GM11168 (cell line): ENCODE results near the gene CTTNBP2.

Experiments used
- in situ Hi-C: fragments of 300-500 bp; cut with MboI; formaldehyde crosslinking; loops from one replicate; pipeline ENCODE4 v1.12.0; 2022; ENCODE audit warnings: low sequenced_read_pairs; ENCODE audit not compliant: unreplicated experiment

CTTNBP2 gene

GRCh38 chr7:117759950-117760640 is 113.1 kb downstream of the CTTNBP2 start:
- in situ Hi-C loops = loop anchor here (25.0 kb wide), 1 partner anchor 402 kb away; no protein-coding TSS in a partner anchor

- in situ Hi-C loops = loop anchor here (25.0 kb wide), 1 partner anchor 405 kb away; no protein-coding TSS in a partner anchor
Measured at GRCh38 chr7:117757440-117757839, 115.8 kb downstream of the CTTNBP2 start.

DNA sequence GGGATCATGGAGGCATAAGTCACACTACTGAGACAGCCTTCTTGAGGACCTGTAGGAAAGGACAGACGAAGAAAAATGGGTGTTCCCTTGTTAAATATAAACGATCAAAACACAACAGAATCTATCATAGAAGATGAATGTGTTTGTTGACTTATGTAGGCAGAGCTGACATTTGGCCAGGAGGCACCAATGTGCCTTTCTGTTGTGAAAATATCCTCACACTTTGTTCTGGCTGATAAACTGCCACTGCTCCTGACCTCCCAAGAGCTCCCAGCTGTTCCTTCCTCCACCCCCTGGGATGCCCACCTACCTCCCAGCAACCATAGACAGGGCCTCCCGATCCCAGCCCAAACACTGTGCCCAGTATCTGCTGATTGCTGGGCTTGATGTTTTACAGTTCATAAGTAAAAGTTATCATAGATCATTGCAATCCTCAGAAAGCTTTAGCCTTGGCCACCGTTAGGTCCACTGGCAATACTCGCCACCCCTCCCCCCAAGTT is 116.6 kb downstream of the CTTNBP2 start:
- in situ Hi-C loops = loop anchor here (25.0 kb wide), 1 partner anchor 406 kb away; no protein-coding TSS in a partner anchor

- in situ Hi-C loops = loop anchor here (25.0 kb wide), 1 partner anchor 407 kb away; no protein-coding TSS in a partner anchor
Measured at GRCh38 chr7:117755136-117755535, 118.1 kb downstream of the CTTNBP2 start.

- in situ Hi-C loops = loop anchor here (25.0 kb wide), 1 partner anchor 411 kb away; no protein-coding TSS in a partner anchor
Measured at GRCh38 chr7:117751775-117752174, 121.5 kb downstream of the CTTNBP2 start.

GRCh38 chr7:117750612-117751563 is 122.4 kb downstream of the CTTNBP2 start:
- in situ Hi-C loops = loop anchor here (25.0 kb wide), 1 partner anchor 411 kb away; no protein-coding TSS in a partner anchor

- in situ Hi-C loops = no loop called here
Measured at GRCh38 chr7:117741962-117742361, 131.3 kb downstream of the CTTNBP2 start.

GRCh38 chr7:117739085-117739484 is 134.2 kb downstream of the CTTNBP2 start:
- in situ Hi-C loops = no loop called here

GRCh38 chr7:117737926-117738325 is 135.3 kb downstream of the CTTNBP2 start:
- in situ Hi-C loops = no loop called here

- in situ Hi-C loops = no loop called here
Measured at GRCh38 chr7:117731455-117731854, 141.8 kb downstream of the CTTNBP2 start.

GRCh38 chr7:117730390-117730789 is 142.9 kb downstream of the CTTNBP2 start:
- in situ Hi-C loops = no loop called here

- in situ Hi-C loops = no loop called here
Measured at GRCh38 chr7:117728890-117729624, 144.2 kb downstream of the CTTNBP2 start.

- in situ Hi-C loops = no loop called here
Measured at GRCh38 chr7:117724898-117725297, 148.3 kb downstream of the CTTNBP2 start.

GRCh38 chr7:117719377-117719776 is 153.9 kb downstream of the CTTNBP2 start:
- in situ Hi-C loops = no loop called here

DNA sequence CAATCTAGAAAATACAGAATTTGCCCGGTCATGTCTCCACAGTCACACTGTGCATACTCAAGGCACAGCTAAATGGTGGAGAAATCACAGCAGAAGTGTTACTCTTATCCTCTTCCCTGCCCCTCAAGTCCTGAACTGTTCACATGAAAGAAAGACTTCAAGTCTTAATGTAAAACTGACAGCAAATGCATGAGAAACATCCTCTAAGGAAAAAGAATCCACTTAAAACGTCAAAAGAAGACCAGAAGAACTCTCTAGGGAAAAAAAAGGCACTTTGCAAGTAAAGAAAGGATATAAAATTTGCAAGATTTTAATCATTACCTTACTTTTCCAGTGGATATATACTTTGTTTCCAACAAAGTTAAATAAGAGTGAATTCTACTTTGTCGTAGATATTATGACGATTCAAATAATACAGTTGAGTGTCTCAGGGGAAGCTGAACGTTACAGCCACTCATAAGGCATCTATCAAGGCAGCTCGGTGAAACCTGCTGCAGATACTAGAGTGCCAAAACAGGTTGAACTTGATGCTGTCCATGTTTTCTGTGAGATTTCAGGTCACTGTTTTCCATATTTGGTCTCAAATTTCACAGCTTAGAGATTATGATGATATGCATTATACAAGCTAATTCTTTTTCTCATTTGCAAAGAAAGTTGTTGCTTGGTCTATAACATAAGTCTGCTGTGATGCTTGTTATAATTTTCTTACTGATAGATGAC is 155.0 kb downstream of the CTTNBP2 start:
- in situ Hi-C loops = no loop called here

DNA sequence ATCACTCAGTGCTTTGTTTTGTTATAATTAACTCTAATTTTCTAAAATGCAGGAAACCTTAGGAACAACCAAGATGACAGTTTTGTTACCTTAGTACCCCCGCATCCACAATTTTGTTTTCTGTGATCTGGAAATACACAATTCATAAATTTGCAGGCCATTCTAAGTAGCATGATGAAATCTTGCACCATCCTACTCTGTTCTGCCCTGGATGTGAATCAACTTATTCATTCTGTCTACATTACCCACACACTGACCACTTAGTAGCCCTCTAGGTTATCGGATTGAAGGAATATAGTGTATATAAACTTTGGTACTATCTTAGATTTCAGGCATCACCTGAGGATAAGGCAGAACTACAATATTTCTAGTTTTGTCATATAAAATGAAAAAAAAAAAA is 155.9 kb downstream of the CTTNBP2 start:
- in situ Hi-C loops = no loop called here

GRCh38 chr7:117716707-117717299 is 156.4 kb downstream of the CTTNBP2 start:
- in situ Hi-C loops = no loop called here

DNA sequence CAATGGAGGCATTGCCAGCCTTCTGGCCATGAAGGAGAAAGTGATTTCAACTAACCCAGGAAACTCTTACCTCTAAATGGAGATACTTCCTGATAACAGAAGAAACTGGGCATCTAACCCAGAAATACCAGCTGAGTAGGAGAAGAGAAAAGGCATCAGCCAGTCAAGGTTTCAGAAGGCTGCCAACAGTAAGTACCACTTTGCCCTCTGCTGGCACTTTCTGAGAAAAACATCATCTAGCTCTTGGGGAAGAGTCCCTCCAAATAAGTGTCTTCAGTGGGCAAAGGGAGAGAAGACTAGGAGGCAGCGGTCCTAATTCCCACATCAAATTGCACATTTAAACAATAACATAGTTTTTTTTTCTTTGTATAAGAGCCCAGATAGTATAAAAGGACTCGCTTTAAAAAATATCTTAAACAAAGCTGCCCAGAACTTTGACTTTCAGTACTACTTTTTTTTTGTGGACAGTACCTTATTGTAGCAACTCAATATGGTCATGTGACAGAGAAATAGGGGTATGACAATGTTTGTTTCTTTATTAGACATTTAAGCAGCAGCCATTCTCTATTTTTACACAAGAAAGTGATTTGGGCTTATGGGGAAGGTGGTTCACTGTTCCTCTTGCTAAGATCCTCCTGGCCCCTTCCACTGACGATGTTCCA is 157.3 kb downstream of the CTTNBP2 start:
- in situ Hi-C loops = no loop called here
